Glutamatergic neuron (in vitro differentiated cells): ENCODE measurements around the gene MRE11. TPM values are rescaled to one million over a fixed set of nuclear protein-coding genes. Genes with fewer than 3 reads are reported as not detected.

Source experiments
- DNase-seq: peaks from one replicate; pipeline ENCODE4 v3.0.0; 2022
- H3K27ac Mint-ChIP-seq: one replicate; pipeline ENCODE4 v1.8.0; 2020; ENCODE audit warnings: mild to moderate bottlenecking, mixed read lengths, inconsistent platforms; ENCODE audit not compliant: unreplicated experiment
- H3K27me3 Mint-ChIP-seq: one replicate; pipeline ENCODE4 v1.8.0; 2020; ENCODE audit warnings: mild to moderate bottlenecking, moderate library complexity, mixed read lengths, inconsistent platforms; ENCODE audit not compliant: unreplicated experiment
- H3K36me3 Mint-ChIP-seq: one replicate; pipeline ENCODE4 v1.8.0; 2020; ENCODE audit warnings: mild to moderate bottlenecking, mixed read lengths, inconsistent platforms; ENCODE audit not compliant: unreplicated experiment
- H3K4me1 Mint-ChIP-seq: one replicate; pipeline ENCODE4 v1.8.0; 2020; ENCODE audit warnings: mild to moderate bottlenecking, low read depth, mixed read lengths, inconsistent platforms; ENCODE audit not compliant: unreplicated experiment
- H3K4me3 Mint-ChIP-seq: one replicate; pipeline ENCODE4 v1.8.0; 2020; ENCODE audit warnings: mild to moderate bottlenecking, mixed read lengths, inconsistent platforms; ENCODE audit not compliant: unreplicated experiment
- H3K9me3 Mint-ChIP-seq: one replicate; pipeline ENCODE4 v1.8.0; 2020; ENCODE audit warnings: mild to moderate bottlenecking, moderate library complexity, mixed read lengths, inconsistent platforms; ENCODE audit not compliant: unreplicated experiment
- CTCF ChIP-seq: fragments of 200-600 bp; sonication (generic); IDR thresholded peaks from one replicate; pipeline ENCODE4 v1.5.0; 2021; ENCODE audit not compliant: partially characterized antibody, unreplicated experiment
- total RNA-seq: library from RNA; stranded (reverse); fragmentation: NEBNext Ultra II Directional; extraction: Animal tissue kit (Norgen Biotek cat#: 25700); gene quantifications from one replicate; pipeline ENCODE4 v1.2.1, GENCODE V29; 2021; ENCODE audit not compliant: unreplicated experiment

Gene MRE11
- total RNA-seq, 1 donor from 2014 or later, result 14.4 TPM

- no peaks in the 10 kb centered on the region for H3K4me1 Mint-ChIP-seq
Observed at GRCh38 chr11:94424011-94424410, 69.6 kb downstream of the MRE11 start.

GRCh38 chr11:94423507-94423906 is 70.1 kb downstream of the MRE11 start:
- Mint-ChIP-seq H3K27me3 (peaks cover 2% of the 10 kb centered on the region), H3K4me3 (no peak overlapping the region), H3K4me1 (no peaks in the 10 kb centered on the region), H3K27ac (no peak overlapping the region), H3K9me3 (peaks cover 2% of the 10 kb centered on the region), H3K36me3 (peaks cover 5% of the 10 kb centered on the region)
- no peak for TF ChIP-seq CTCF
- no peak for DNase-seq

More at GRCh38 chr11:94424011-94424410, 69.6 kb downstream of the MRE11 start:
- Mint-ChIP-seq H3K27me3 (peaks cover 2% of the 10 kb centered on the region), H3K4me3 (no peak overlapping the region), H3K27ac (no peak overlapping the region), H3K36me3 (peaks cover 5% of the 10 kb centered on the region), H3K9me3 (peaks cover 2% of the 10 kb centered on the region)
- DNase-seq, result no peak
- TF ChIP-seq CTCF, result no peak

- no peaks in the 10 kb centered on the region for H3K4me1 Mint-ChIP-seq
- no peak overlapping the region for H3K27ac Mint-ChIP-seq
- no peaks in the 10 kb centered on the region for H3K9me3 Mint-ChIP-seq
- DNase-seq, result no peak
- H3K36me3 Mint-ChIP-seq, result no peaks in the 10 kb centered on the region
- no peak overlapping the region for H3K4me3 Mint-ChIP-seq
- H3K27me3 Mint-ChIP-seq, result no peaks in the 10 kb centered on the region
- no peak for TF ChIP-seq CTCF
Observed at GRCh38 chr11:94418123-94418765, 75.4 kb downstream of the MRE11 start.

GRCh38 chr11:94417386-94417987 is 76.2 kb downstream of the MRE11 start:
- no peak for DNase-seq
- no peaks in the 10 kb centered on the region for H3K9me3 Mint-ChIP-seq
- no peak overlapping the region for H3K4me3 Mint-ChIP-seq
- no peak overlapping the region for H3K27ac Mint-ChIP-seq
- H3K27me3 Mint-ChIP-seq, result no peaks in the 10 kb centered on the region
- TF ChIP-seq CTCF, result peak; percentile 47
- no peaks in the 10 kb centered on the region for H3K4me1 Mint-ChIP-seq
- no peaks in the 10 kb centered on the region for H3K36me3 Mint-ChIP-seq

GRCh38 chr11:94405062-94405833 is 88.4 kb downstream of the MRE11 start:
- Mint-ChIP-seq H3K36me3 (peaks cover 18% of the 10 kb centered on the region), H3K27ac (no peak overlapping the region), H3K4me3 (no peak overlapping the region), H3K4me1 (peaks cover 8% of the 10 kb centered on the region), H3K9me3 (peaks cover 12% of the 10 kb centered on the region), H3K27me3 (peaks cover 9% of the 10 kb centered on the region)
- TF ChIP-seq CTCF, result no peak
- DNase-seq, result no peak
